Measurements from ENCODE around the gene TMEM150B.
A peak's percentile ranks its signal among the peaks of the same experiment; 100 is the strongest.

TMEM150B gene

DNA sequence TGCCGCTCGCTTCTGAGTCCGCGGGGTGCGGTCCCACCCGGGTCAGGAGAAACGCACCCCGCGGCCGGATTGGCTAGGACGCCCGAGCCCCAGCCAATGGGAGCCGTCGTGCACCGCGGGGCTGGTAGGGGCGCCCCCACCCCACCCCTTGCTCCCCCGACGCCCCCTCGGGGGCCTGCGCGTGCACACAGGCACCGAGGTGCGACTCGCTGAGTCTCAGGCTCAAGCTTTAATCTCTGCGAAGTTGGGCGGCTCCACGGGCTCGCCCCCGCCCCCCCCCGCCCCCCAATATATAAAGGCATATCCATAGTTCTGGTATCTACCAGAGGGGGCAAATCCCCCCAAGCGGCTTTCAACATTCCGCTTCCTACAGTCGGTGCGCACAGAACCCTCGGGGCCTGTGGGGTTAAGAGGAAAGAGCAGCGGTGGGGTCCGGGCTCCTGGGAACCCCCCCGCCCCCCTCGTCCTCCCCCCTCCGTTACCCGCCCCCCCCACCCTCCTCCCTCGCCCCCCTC, 29.6 kb upstream of the TMEM150B start, which contains the start of gene COX6B2:
Gene COX6B2, minus strand, starts transcription at position 22 of the 515 bp plus-strand sequence. CDS start 198 bp downstream, outside the sequence.
- DNase-seq (ENCODE audit: low spot score) = no peak

DNA sequence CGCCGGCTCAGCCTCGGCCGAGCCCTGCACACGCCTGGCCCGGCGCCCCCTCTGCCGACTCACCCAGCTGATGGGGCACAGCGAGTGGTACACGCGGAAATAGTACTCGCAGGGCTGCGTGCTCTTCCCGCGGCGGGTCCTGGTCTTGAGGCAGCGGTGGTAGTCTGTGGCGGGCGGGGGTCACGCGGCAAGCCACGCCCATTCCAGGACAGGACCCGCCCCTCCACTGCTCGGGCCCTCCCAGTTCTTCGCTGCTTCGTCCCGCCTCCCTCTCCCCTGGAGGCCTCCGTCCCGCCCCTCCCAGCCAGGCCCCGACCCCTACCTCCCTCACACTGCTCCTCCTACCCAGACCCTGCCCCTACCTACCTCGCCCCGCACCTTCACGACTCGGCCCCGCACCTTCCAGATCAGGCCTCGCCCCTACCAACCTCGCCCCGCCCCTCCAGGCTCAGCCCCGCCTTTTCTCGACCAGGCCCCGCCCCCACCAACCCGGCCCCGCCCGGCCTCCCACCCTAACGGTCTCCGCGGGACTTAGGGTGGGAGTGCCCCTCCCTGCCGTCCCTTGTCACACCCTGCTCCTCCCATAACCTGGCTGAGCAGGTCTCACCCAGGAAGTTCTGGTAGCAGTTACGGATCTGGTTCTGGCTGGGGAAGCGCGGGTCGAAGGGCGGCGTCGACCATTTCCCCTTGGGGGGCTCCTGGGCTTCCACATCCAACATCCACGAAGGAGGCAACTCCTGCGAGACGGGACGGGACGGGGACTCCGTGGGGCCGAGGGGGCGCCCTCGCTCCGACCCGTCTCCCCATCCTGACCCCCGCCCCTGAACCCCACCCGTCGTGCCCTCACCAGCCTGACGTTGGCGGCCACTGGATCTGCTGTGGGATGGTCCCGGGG, 28.9 kb upstream of the TMEM150B start:
- DNase-seq (ENCODE audit: low spot score) = peak; percentile 86

DNA sequence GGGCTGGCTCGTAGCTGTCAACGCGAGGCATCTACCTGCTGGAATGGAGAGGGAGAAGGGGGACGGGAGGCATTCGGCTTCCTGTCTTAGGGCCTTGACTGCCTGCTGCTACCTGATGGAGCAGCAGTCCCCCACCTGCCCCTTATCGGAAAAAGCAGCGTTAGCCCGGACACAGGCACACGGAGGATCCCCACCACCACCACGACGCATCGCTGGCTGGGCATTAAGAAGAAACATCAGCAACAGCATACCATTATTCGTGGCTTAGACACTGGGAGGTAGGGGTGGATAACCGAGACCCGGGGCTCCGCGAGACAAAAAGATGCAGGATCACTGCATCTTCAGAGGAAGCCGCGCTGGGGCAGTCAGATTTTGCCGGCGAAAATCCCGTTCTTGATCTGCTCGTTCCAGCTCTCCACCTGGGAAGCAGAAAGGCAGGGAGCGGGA, 28.2 kb upstream of the TMEM150B start:
- no peak for DNase-seq (ENCODE audit: low spot score)

DNA sequence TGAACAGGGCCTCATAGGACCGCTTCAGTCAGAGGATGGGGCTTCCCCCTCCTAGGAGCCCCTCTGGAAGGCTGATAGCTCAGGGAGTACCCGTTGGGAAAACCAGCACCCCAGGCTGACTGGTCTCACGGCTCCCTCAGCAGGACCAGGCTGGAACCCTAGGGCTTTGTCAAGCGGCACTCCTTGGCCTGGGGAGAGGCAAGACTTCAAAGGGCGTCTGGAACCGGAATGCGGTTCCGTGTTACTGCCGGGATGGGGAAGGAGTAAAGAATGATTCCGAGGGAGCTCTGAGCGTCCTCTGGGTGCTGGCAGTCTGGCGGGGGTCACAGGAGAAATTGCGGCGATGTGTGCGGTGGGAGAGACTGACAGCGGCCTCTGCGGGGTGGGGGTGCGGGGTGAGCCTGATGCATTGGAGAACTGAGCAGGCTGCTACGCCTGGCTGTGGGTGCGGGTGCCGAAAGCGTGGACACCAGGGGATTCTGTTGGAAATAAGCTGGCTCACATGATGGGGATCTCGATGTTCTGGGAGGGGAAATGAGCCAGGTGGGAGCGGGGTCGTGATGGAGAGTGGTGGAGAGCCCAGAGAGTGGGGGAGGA, 27.5 kb upstream of the TMEM150B start:
- no peak for DNase-seq (ENCODE audit: low spot score)

DNA sequence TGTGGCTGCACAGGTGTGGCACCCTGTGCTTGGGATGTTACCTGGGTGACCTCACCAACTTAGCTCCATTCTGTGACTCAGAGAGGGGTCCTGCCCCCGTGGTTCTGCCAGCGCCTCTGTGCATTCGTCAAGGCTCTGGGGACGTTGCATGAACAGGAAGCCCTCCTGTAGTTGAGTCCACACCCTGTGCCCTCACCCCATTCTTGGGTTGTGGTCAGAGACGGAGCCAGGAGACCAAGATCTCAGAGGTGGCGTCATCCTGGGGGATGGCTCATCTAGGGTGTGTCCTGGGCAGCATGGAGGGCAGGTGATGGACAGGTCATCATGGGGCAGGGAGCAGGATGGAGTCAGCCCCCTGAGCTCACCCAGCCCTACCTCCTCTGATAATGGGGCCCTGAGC, 26.9 kb upstream of the TMEM150B start:
- DNase-seq (ENCODE audit: low spot score) = no peak

DNA sequence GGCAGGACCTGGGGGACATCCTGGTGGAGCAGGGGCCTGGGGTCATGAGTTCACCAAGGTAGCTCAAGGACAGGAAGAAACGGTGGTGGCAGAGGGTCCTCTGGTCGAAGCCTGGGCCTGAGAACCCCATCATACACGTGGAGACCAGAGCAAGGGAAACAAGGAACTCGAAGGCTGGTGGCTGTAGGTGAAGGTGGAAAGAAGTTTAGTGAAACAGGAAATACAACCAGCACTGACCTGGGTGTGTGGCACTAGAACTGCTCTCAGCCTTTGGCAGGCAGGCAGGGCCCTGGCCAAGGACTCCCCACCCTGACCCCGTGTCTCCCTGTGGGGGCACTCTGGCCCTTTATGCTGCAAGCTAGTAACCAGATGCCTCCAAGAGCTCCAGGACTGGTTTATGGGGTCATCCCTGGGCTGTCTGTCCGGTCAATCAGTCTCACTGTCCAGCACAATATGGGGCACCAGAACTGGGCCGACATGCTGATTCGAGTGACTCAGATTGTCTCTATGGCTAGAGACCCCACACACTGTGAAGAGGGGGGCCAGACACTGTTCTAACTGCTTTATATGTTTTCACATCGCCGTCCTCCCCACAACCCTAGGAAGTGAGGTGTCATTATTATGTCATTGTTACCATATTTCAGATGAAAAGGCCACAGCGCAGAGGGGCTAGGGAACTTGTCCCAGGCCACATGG, 25.6 kb upstream of the TMEM150B start:
- no peak for DNase-seq (ENCODE audit: low spot score)

DNA sequence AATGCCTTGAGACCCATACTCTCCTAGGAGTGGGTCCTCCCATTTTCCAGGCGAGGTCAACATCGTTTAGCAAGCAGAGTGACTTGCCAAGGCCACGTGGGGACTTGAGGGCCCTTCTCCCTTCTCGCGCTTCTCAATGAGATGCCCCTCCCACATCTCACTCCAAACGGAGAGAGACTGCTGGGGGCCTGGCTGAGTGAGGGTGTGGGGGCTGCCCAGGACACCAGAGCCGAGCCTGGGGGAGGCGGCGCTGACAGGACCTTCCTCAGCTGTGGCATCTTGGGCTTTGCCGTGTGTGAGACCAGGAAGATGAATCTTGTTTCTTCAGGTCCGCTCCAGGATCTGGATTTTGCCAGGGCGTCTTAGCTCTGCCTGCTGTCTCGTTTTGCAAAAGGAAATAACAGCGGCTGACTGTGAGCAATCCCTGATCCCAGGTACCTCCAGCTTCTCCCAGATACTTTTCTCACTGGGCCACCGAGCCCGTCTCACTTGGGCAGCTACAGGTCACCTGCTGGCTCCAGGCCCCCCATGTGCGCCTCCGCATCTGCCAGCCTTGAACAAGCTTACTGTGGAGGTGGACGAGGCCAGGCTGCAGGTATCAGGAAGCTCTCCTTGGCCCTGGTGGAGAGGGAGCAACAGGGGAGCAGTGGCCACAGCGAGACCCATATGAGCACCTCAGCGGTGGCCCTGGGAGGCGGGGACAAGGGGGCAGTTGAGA, 23.3 kb upstream of the TMEM150B start:
- DNase-seq (ENCODE audit: low spot score) = no peak

DNA sequence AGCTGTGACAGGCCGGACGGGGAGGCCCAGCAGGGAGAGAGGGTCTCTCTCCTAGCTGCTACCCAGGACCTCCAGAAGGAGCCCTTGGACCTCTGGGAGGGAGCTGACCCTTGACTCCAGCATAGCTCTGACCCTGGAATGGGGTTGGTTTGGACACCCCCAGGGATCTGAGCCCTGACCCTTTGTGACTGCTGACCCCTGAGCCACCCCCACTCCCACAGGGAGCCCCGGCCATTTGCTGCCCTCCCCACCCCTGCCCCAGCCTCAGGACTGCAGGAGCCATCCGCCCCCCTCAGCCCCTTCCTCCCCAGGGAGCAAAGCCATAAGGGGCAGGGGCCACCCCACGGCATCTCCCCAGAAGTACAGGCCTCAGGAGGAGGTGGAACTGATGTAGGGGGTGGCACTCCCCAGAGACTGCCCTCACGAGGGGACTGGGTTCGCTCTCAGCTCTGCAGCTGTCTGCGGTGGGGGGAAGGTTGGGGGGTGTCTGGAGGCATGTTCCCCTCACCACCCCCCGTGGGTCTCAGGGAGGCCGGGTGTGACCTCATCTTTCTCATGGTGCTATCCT, 22.4 kb upstream of the TMEM150B start:
- no peak for DNase-seq (ENCODE audit: low spot score)

DNA sequence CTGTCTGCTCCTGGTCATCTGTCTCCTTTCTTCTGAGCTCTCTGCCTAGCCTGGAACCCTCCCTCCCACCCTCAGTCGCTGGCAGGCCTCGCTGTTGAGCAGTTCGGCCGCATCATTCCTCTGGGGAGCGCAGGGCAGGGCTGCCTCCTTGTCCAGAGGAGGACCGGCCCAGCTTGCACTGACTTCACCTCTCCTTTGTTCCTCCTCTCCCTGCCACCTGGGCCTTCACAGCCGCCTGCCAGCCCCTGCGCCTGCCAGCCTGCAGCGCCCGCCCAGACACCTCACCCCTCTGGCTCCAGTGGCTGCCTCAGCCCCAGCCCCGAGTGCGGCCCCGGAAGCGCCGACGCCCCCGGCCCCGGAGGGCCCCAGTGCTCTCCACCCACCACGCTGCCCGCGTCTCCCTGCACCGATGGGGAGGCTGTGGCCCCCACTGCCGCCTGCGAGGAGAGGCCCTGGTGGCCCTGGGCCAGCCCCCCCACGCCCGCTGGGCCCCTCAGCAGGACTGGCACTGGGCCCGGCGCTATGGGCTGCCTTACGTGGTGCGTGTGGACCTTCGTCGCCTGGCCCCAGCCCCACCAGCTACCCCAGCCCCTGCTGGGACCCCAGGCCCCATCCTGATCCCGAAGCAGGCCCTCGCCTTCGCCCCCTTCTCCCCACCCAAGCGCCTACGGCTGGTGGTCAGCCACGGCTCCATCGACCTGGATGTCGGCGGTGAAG, 21.7 kb upstream of the TMEM150B start:
- no peak for DNase-seq (ENCODE audit: low spot score)

DNA sequence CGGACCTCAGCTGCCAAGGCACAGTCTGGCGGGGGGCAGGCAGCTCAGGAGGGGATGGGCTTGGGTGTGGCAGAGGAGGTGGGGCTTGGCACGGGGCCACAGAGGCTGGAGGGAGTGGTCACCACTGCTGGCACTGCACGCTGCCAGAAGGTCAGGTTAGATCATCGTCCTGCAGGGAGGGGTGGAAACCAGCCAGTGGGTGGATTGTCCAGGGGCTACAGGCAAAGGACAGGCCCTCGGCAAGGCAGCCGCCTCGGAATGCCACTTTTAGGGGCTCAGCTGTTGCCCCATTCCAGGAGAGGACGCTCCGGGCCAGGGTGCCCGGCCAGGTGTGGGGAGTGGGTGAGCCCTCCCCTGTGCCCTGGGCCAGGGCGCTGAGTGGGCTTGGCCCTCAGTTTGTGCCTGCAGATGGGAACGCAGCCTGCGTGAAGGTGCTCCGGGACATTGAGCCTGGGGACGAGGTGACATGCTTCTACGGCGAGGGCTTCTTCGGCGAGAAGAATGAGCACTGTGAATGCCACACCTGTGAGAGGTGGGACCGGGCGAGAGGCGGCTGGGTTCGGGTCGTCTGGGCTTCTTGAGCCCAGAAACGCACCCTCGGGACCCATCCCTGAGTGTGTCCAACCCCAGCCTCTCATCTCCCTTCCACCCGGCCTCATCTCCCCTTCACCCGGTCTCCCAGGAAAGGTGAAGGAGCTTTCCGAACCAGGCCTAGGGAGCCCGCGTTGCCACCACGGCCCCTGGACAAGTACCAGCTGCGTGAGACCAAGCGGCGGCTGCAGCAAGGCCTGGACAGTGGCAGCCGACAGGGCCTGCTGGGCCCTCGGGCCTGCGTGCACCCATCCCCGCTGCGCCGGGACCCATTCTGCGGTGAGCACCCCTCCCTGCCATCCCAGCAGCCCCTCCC, 20.9 kb upstream of the TMEM150B start:
- DNase-seq (ENCODE audit: low spot score) = no peak

DNA sequence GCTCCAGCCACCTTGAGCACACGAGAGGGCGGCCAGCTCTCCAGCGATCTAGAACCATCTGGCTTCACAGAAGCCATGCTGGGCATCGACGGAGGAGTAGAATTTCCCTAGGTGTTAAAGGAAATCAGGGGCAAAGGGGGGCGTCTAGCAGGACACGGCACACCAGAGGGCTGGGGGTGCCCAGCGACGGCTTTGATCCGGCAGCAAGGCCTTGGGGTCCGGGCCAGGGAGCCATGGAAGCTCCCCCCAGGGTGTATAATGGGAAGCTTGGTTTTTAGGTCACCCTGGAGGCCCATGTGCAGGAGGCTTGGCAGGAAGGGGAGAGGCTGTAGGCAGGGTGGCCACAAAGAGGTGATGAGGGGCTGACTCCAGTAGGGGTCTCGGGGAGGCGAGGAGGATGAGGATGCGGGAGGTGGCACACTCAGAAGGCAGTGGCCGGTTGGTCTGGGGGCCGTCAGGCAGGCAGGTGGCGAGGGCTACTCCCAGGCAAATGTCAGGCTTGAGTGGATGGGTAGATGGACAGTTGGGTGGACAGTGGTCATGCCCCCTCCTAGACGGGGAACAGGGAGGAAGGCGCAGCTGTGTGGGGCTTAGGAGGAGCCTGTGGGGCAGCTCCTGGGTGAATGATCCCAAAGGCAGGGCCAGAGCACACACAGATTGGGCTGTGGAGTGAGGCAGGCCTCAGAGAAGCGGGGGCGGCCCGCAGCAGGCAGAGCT, 20.1 kb upstream of the TMEM150B start:
- no peak for DNase-seq (ENCODE audit: low spot score)

DNA sequence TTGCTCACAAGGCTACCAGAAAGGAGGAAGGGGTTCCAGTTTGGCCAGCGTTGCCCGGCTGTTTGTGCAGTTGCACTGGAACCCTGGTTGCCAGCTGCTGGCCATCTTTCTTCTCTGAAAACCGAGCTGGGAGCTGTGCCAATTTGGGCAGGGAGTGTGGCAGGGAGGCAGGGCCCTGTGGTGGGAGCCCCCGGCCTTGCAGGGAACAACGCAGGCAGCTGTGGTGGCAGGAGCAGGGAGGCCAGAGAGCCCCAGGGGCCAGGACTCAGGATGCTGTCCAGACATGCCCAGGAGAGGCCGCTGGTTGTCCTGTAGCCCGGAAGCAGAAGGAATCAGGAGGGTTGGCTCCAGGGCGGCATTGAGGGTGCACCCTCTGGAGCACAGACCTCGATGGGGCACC, 19.3 kb upstream of the TMEM150B start:
- DNase-seq (ENCODE audit: low spot score) = no peak

DNA sequence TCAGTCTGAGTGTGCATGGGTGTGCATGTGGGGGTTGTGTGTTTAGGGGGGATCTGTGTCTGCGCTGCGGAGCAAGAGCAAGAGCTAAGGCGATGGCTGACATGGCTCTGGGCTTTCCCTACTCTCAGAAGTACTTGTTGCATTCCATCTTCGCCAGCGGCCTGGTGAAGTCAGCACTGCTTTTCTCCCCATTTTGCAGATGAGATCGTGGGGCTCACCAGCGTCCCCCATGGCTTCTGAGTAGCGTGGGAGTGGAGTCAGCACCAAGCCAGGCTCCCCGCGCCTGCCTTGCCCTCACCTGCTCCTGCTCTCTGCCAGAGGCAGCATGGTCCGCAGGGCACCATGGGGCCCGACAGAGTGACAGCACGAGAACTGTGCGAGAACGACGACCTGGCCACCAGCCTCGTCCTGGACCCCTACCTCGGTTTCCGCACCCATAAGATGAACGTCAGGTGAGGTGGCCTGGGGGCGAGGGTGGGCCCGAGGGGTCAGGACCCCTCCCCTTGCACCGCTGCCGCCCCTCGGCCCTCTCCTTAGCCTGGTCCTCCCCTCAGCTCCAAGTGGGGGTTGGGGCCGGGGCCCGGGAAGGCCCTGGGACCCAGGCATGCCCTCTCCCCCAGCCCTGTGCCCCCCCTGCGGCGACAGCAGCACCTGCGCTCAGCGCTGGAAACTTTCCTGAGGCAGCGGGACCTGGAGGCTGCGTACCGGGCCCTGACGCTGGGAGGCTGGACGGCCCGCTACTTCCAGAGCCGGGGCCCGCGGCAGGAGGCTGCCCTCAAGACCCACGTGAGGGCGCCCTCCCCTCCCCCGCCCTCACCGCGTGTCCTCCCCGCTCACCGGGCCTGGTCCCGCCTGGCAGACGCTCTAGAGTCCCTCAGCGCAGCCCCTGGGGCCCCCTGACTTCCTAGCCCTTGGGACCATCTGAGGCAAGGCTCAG, 16.7 kb upstream of the TMEM150B start:
- no peak for DNase-seq (ENCODE audit: low spot score)

DNA sequence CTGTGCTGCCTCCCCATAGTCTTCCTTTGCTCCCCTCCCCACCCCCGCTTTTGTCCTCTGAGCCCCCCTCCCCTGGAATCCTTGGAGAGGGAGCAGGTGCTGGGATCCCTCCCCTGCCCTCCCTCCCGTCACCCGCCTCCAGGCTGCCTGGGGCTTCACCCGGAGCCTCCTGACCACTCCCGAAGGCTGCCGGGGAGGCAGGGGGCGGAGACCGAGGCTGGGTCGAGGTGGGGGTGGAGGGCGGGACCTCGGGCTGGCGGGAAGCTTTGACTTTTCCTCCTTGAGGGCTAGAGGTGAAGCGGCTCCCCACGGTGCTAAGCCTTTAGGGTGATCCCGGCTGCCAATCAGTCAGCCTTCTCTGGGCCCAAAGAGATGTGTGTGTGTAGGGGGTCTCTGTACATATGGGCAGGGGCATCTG, 16.0 kb upstream of the TMEM150B start:
- DNase-seq (ENCODE audit: low spot score) = peak; percentile 90

DNA sequence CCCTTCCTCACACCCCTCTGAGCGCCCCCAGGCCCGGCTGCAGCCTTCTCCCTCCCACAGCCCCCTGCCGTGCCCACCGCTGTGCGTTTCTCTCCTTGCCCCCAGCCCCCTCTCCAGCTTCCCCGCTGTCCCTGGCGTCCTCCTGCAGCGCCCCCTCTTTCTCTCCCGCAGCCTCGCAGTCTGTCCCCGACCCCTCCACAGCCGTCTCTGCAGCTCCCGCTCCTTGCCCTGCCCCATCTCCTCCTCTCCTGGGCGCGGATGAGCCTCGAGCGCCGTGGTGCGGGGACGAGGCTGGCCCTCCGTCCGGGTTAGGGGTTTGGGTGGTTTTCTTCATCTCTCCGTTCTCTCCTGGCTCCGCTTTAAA, 15.6 kb upstream of the TMEM150B start:
- DNase-seq (ENCODE audit: low spot score) = peak; percentile 68

DNA sequence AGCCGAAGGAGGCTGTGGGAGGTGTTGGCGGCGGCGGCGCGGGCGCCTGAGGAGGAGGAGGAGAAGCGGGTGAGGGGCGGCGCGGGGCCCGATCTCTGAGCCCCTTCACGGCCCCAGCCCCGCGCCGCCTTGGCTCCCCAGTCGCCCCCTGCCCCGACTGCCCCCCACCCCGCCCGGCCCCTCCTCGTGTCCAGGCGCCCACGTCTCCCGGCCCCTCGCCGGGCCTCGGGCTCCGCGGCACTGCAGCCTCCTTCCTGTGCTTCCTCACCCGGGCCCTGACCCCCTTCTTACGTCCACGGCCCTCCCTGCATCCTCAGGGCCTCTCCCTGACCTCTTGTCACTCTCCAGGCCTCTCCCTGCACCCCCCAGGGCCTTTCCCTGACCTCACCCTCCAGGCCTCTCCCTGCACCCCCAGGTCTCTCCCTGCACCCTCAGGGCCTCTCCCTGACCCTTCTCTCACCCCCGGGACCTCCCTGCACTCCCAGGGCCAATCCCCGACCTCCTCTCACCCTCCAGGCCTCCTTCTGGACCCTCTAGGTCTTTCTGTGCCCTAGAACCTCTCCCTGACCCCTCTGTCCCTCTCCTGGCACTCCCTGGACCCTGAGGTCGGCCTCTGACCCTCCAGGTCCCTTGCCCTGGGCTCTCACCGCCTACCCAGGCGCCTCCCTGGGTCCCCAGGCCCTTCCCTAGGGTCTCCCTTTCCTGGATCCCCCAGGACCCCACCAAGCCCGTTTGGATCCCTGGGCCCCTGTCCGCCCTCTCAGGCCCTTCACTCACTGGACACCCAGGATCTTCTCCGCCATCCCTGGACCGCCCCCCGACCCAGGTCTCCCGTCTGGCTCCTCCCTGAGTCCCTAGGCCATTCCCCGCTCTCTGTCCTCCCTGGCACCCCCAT, 15.0 kb upstream of the TMEM150B start:
- DNase-seq (ENCODE audit: low spot score) = no peak
